Endothelial cell of umbilical vein (primary cell): Measurements from ENCODE around the gene KCNJ6.

ENCODE experiments used
- CTCF ChIP-seq, 2 donors: IDR thresholded peaks; 1 replicate in 1 of 2; 2 replicates in 1 of 2; pipeline ENCODE4 v1.5.1; 2011; ENCODE audit warnings: low read length in 2 of 2, mild to moderate bottlenecking in 2 of 2, moderate library complexity in 2 of 2, control low read depth in 1 of 2, inconsistent platforms in 1 of 2, low read depth in 1 of 2; ENCODE audit not compliant: insufficient read depth in 1 of 2; ENCODE audit errors: extremely low read depth in 1 of 2
- GATA2 ChIP-seq: IDR thresholded peaks from 2 replicates; pipeline ENCODE4 v1.7.0; 2011; ENCODE audit warnings: low read depth, mild to moderate bottlenecking, moderate library complexity, mixed read lengths, low read length; ENCODE audit not compliant: insufficient read length, insufficient read depth
- MAX ChIP-seq: IDR thresholded peaks from 2 replicates; pipeline ENCODE4 v1.6.1; 2011; ENCODE audit not compliant: insufficient read depth, insufficient read length
- POLR2A ChIP-seq: IDR thresholded peaks from 2 replicates; pipeline ENCODE4 v1.6.1; 2012; ENCODE audit warnings: low read depth, mild to moderate bottlenecking, control low read depth, low read length
- POLR2AphosphoS5 ChIP-seq: IDR thresholded peaks from 2 replicates; pipeline ENCODE4 v1.6.1; 2012; ENCODE audit warnings: low read depth, mild to moderate bottlenecking, control low read depth, low read length, moderate library complexity; ENCODE audit not compliant: insufficient read depth

DNA sequence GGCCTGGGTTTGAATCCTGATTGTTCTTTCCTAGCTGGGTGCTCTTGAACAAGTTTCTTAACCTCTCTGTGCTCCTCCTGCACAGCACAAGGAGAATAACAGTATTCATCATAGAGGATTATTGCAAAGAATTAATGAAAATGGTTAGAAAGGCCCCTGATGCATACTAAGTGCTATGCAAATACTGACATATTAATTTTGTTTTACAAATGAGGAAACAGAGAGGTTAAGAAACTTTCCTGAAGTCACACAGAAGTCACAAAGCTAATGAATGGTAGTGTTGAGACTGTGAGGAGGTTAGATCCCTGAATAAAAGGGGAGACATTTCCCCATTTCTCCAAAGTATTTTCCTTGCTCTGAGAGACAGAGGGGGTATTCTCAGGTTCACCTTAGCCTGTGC lies 99.0 kb downstream of the KCNJ6 start:
- TF ChIP-seq CTCF (IDR thresholded peaks at IDR 0.05; ENCODE audit: extremely low read depth in 1 of 2, insufficient read depth in 1 of 2, low read depth in 1 of 2, low read length in 2 of 2) (no peak), GATA2 (no peak), POLR2A (no peak), MAX (no peak), POLR2AphosphoS5 (no peak)
